Breast epithelium (tissue), 3 donors: Measurements from ENCODE around the gene COL23A1.

ENCODE experiments used
- POLR2A ChIP-seq: fragments of 450-650 bp; IDR thresholded peaks from one replicate; pipeline ENCODE4 v1.6.1; 2016; ENCODE audit warnings: antibody characterized with exemption, mild to moderate bottlenecking, moderate library complexity
- POLR2AphosphoS5 ChIP-seq, 3 donors: sonication (generic); formaldehyde crosslinking; IDR thresholded peaks; one replicate each; pipeline ENCODE4 v1.6.1; 2017; ENCODE audit warnings: antibody characterized with exemption in 3 of 3
- TF ChIP-seq, protein P1 (sequence below), 3 donors: fragments of 450-650 bp; IDR thresholded peaks; one replicate each; pipeline ENCODE4 v1.5.1; 2016 to 2017; ENCODE audit warnings: antibody characterized with exemption in 3 of 3, mild to moderate bottlenecking in 3 of 3, moderate library complexity in 3 of 3

- TF ChIP-seq POLR2AphosphoS5 (IDR thresholded peaks at IDR 0.05) (no peak), POLR2A (no peak)
- TF ChIP-seq, protein P1, sequence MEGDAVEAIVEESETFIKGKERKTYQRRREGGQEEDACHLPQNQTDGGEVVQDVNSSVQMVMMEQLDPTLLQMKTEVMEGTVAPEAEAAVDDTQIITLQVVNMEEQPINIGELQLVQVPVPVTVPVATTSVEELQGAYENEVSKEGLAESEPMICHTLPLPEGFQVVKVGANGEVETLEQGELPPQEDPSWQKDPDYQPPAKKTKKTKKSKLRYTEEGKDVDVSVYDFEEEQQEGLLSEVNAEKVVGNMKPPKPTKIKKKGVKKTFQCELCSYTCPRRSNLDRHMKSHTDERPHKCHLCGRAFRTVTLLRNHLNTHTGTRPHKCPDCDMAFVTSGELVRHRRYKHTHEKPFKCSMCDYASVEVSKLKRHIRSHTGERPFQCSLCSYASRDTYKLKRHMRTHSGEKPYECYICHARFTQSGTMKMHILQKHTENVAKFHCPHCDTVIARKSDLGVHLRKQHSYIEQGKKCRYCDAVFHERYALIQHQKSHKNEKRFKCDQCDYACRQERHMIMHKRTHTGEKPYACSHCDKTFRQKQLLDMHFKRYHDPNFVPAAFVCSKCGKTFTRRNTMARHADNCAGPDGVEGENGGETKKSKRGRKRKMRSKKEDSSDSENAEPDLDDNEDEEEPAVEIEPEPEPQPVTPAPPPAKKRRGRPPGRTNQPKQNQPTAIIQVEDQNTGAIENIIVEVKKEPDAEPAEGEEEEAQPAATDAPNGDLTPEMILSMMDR (IDR thresholded peaks at IDR 0.05), result no peak
Measured at GRCh38 chr5:178422400-178422775, 167.8 kb downstream of the COL23A1 start.
